H1 (cell line): ENCODE results near the gene DLX4. TPM values are rescaled to one million over a fixed set of nuclear protein-coding genes. Genes with fewer than 3 reads are reported as not detected.
A peak's percentile ranks its signal among the peaks of the same experiment; 100 is the strongest.

Experiments
- CTCF ChIA-PET: fragments of 300-600 bp; sonication (Branson Sonifier 250); formaldehyde crosslinking; loops from one replicate; lab custom pipeline; 2021; ENCODE audit not compliant: partially characterized antibody; lab: Charles Lee
- POLR2A ChIA-PET: fragments of 300-600 bp; sonication (Branson Sonifier 250); formaldehyde crosslinking; loops from one replicate; lab custom pipeline; 2021; ENCODE audit warnings: inconsistent platforms; ENCODE audit not compliant: partially characterized antibody; lab: Charles Lee
- DNase-seq, 2 experiments: peaks; one replicate each; pipeline versions ENCODE4 v3.0.0 to v3.0.0-alpha.2; 2010 to 2022; ENCODE audit warnings: low spot score in 2 of 2, low read depth in 1 of 2, mixed read lengths in 1 of 2
- FAIRE-seq: peaks from 2 replicates; lab custom pipeline; 2011; peaks lifted over from hg19 to GRCh38; lab: Jason Lieb, UNC
- H2AFZ ChIP-seq: 2 replicates; pipeline ENCODE4 v1.8.1; 2012; ENCODE audit warnings: low read length, inconsistent platforms
- H2AK5ac ChIP-seq: 2 replicates; pipeline ENCODE4 v1.6.1; 2013; ENCODE audit warnings: low read depth, low read length
- H2BK120ac ChIP-seq: replicated peaks from 2 replicates; pipeline ENCODE3; 2013; ENCODE audit warnings: low read depth, low read length, inconsistent platforms
- H2BK12ac ChIP-seq: 2 replicates; pipeline ENCODE4 v1.6.1; 2013; ENCODE audit warnings: low read depth, low read length
- H2BK15ac ChIP-seq: 2 replicates; pipeline ENCODE4 v1.6.1; 2013; ENCODE audit warnings: low read length
- H2BK20ac ChIP-seq: 2 replicates; pipeline ENCODE4 v1.6.1; 2013; ENCODE audit warnings: low read length
- H2BK5ac ChIP-seq: 2 replicates; pipeline ENCODE4 v1.6.1; 2013; ENCODE audit warnings: low read depth, low read length
- H3K14ac ChIP-seq: 2 replicates; pipeline ENCODE4 v1.6.1; 2013; ENCODE audit warnings: inconsistent platforms; ENCODE audit not compliant: insufficient read length
- H3K18ac ChIP-seq: 2 replicates; pipeline ENCODE4 v1.6.1; 2013; ENCODE audit warnings: low read length; ENCODE audit errors: extremely low read depth
- H3K23ac ChIP-seq: 2 replicates; pipeline ENCODE4 v1.6.1; 2013; ENCODE audit warnings: inconsistent platforms; ENCODE audit not compliant: insufficient read length
- H3K23me2 ChIP-seq: 2 replicates; pipeline ENCODE4 v1.6.1; 2013; ENCODE audit warnings: low read depth, low read length
- H3K27ac ChIP-seq: 2 replicates; pipeline ENCODE4 v1.6.1; 2011; ENCODE audit warnings: low read depth, low read length, inconsistent platforms
- H3K27me3 ChIP-seq, 4 experiments: replicated peaks in 1 of 4; 1 replicate in 1 of 4; 2 replicates in 3 of 4; pipeline versions ENCODE4 v1.6.1 to v1.8.1; 2011 to 2013; ENCODE audit warnings: low read length in 3 of 4, mild to moderate bottlenecking in 3 of 4, inconsistent platforms in 2 of 4, mixed read lengths in 2 of 4, moderate library complexity in 1 of 4; ENCODE audit not compliant: control insufficient read depth in 3 of 4, insufficient read depth in 3 of 4; ENCODE audit errors: extremely low read depth in 1 of 4
- H3K36me3 ChIP-seq, 4 experiments: 2 replicates each; pipeline versions ENCODE4 v1.6.1 to v1.8.1; 2011 to 2013; ENCODE audit warnings: mild to moderate bottlenecking in 4 of 4, low read length in 3 of 4, moderate library complexity in 2 of 4, control low read depth in 1 of 4, inconsistent platforms in 1 of 4; ENCODE audit not compliant: insufficient read depth in 4 of 4, control insufficient read depth in 2 of 4
- H3K4ac ChIP-seq: replicated peaks from 2 replicates; pipeline ENCODE3; 2013; ENCODE audit warnings: low read length, low read depth, mixed read lengths, inconsistent platforms; ENCODE audit not compliant: insufficient read length
- H3K4me1 ChIP-seq, 4 experiments: replicated peaks in 1 of 4; 1 replicate in 1 of 4; 2 replicates in 3 of 4; pipeline versions ENCODE4 v1.6.1 to v1.8.1; 2011 to 2013; ENCODE audit warnings: low read length in 3 of 4, inconsistent platforms in 2 of 4, mixed read lengths in 1 of 4; ENCODE audit not compliant: insufficient read depth in 4 of 4, control insufficient read depth in 3 of 4
- H3K4me2 ChIP-seq, 2 experiments: 2 replicates each; pipeline versions ENCODE4 v1.6.1 to v1.8.1; 2011 to 2013; ENCODE audit warnings: low read depth in 2 of 2, low read length in 2 of 2, control low read depth in 1 of 2, inconsistent platforms in 1 of 2, mild to moderate bottlenecking in 1 of 2; ENCODE audit not compliant: insufficient read depth in 1 of 2
- H3K4me3 ChIP-seq, 4 experiments: fragments of 200-600, 300-600 bp in 1 of 4; sonication (generic), shearing (Covaris generic), sonication (Bioruptor Twin) in 1 of 4; 2 replicates each; pipeline versions ENCODE4 v1.5.1 to v1.8.1; 2011 to 2016; ENCODE audit warnings: low read length in 4 of 4, low read depth in 3 of 4, control low read depth in 2 of 4, inconsistent platforms in 2 of 4, mild to moderate bottlenecking in 2 of 4, mixed read lengths in 1 of 4, moderate library complexity in 1 of 4; ENCODE audit not compliant: insufficient read depth in 2 of 4; ENCODE audit errors: extremely low read depth in 1 of 4
- H3K56ac ChIP-seq: replicated peaks from 2 replicates; pipeline ENCODE3; 2013; ENCODE audit warnings: low read depth, mild to moderate bottlenecking, mixed read lengths, low read length, inconsistent platforms; ENCODE audit not compliant: insufficient read length
- H3K79me1 ChIP-seq: 2 replicates; pipeline ENCODE4 v1.6.1; 2013; ENCODE audit warnings: low read depth, low read length, control low read depth
- H3K79me2 ChIP-seq, 2 experiments: 2 replicates each; pipeline versions ENCODE4 v1.6.1 to v1.8.1; 2012 to 2013; ENCODE audit warnings: low read length in 2 of 2, mild to moderate bottlenecking in 2 of 2, inconsistent platforms in 1 of 2; ENCODE audit not compliant: insufficient read depth in 2 of 2, control insufficient read depth in 1 of 2
- H3K9ac ChIP-seq, 4 experiments: replicated peaks in 1 of 4; 1 replicate in 1 of 4; 2 replicates in 3 of 4; pipeline versions ENCODE4 v1.6.1 to v1.8.1; 2011 to 2013; ENCODE audit warnings: low read depth in 3 of 4, low read length in 3 of 4, control low read depth in 2 of 4, mild to moderate bottlenecking in 2 of 4, moderate library complexity in 2 of 4, inconsistent platforms in 1 of 4; ENCODE audit errors: extremely low read depth in 1 of 4
- H3K9me3 ChIP-seq, 2 experiments: 2 replicates each; pipeline versions ENCODE4 v1.6.1 to v1.8.1; 2012 to 2013; ENCODE audit warnings: mild to moderate bottlenecking in 2 of 2, moderate library complexity in 2 of 2, control low read depth in 1 of 2, inconsistent platforms in 1 of 2, low read depth in 1 of 2, low read length in 1 of 2, mixed read lengths in 1 of 2; ENCODE audit not compliant: insufficient read depth in 2 of 2
- H4K20me1 ChIP-seq, 2 experiments: replicated peaks in 1 of 2; 2 replicates each; pipeline versions ENCODE3 to v1.8.1; 2011 to 2013; ENCODE audit warnings: inconsistent platforms in 2 of 2, low read length in 2 of 2, mild to moderate bottlenecking in 1 of 2; ENCODE audit not compliant: insufficient read depth in 2 of 2, control insufficient read depth in 1 of 2
- H4K5ac ChIP-seq: 2 replicates; pipeline ENCODE4 v1.6.1; 2013; ENCODE audit warnings: low read length, low read depth, mixed read lengths, inconsistent platforms; ENCODE audit not compliant: insufficient read length
- H4K8ac ChIP-seq: 2 replicates; pipeline ENCODE4 v1.8.0; 2013; ENCODE audit warnings: mild to moderate bottlenecking, moderate library complexity, low read length, inconsistent platforms; ENCODE audit not compliant: insufficient read depth; ENCODE audit errors: extremely low read depth
- H4K91ac ChIP-seq: replicated peaks from 2 replicates; pipeline ENCODE3; 2013; ENCODE audit warnings: low read length, mixed read lengths, inconsistent platforms; ENCODE audit not compliant: insufficient read length
- BCL11A ChIP-seq, 2 experiments: IDR thresholded peaks; one replicate each; pipeline ENCODE4 v1.6.1; 2011; ENCODE audit warnings: low read depth in 2 of 2, low read length in 2 of 2, mild to moderate bottlenecking in 2 of 2
- CHD1 ChIP-seq: IDR thresholded peaks from 2 replicates; pipeline ENCODE4 v1.6.1; 2012; ENCODE audit warnings: low read depth, low read length, improper control_type of control experiment
- HDAC6 ChIP-seq: IDR thresholded peaks from one replicate; pipeline ENCODE4 v1.7.1; 2012; ENCODE audit warnings: low read depth, mild to moderate bottlenecking, inconsistent platforms, low read length, moderate library complexity
- WGBS, 2 experiments: shearing (Covaris generic) in 1 of 2; methylation state at CpG; one replicate each; pipeline versions ENCODE4 v1.1.6 to v1.1.7; 2013 to 2015; ENCODE audit warnings: low lambda C conversion rate in 2 of 2, mixed read lengths in 2 of 2, inconsistent platforms in 1 of 2, low coverage in 1 of 2, missing lambda C conversion rate in 1 of 2; ENCODE audit not compliant: insufficient replicate concordance in 2 of 2, insufficient coverage in 1 of 2, insufficient read length in 1 of 2; ENCODE audit errors: extremely low coverage in 1 of 2, missing lambda C conversion rate in 1 of 2; 5-methylcytosine and 5-hydroxymethylcytosine counted together
- polyA plus RNA-seq, 7 experiments: library from polyadenylated mRNA; depleted of rRNA in 3 of 7; stranded (reverse) in 5 of 7; unstranded in 2 of 7; fragments of >200 nt in 5 of 7; fragments of 200-250 nt in 2 of 7; gene quantifications; 1 replicate in 5 of 7; 2 replicates in 1 of 7; 4 replicates in 1 of 7; pipeline versions ENCODE4 v1.2.1 to v1.2.3, GENCODE V29; 2011 to 2013; ENCODE audit warnings: missing spikeins in 2 of 7, mixed read lengths in 2 of 7
- total RNA-seq: library from RNA; stranded (reverse); fragmentation: NEBNext Ultra II Directional; extraction: Animal tissue kit (Norgen Biotek cat#: 25700); gene quantifications from 2 replicates; pipeline ENCODE4 v1.2.1, GENCODE V29; 2021
- TF ChIP-seq, protein P1 (sequence below): IDR thresholded peaks from 2 replicates; pipeline ENCODE4 v1.6.1; 2012; ENCODE audit warnings: inconsistent platforms

The DLX4 gene
- total and polyA plus RNA-seq, 2 of the 8 experiments (the other 6 are each of a cell fraction or from before 2014, with no cell fraction given): 0.67 to 0.80 TPM

DNA sequence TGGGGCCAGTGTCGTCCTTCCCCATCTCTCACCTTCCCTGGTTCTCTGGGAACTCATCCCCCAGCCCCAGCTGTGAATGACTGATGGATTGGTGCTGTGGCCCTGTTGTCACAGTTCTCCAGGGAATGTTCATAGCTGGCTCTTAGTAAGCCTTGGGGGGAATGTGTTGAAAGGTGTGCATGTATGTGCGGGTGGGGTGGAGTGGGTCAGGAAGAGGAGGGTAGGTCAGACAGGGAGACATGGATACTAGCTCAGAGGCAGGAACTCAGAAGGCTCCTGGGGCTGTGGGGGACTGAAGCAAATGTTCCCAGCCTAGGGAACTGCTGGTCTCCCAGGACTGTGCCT lies 4.3 kb downstream of the DLX4 start:
- DNase-seq (no peak), FAIRE-seq (no peak)
- Histone ChIP-seq H3K79me1 (no peaks in the 10 kb centered on the region), H4K5ac (no peak overlapping the region), H3K9me3 (no peaks in the 10 kb centered on the region; a peak in 1 of 4 replicates), H3K9ac (no peak overlapping the region), H2AFZ (no peak overlapping the region), H2AK5ac (no peak overlapping the region), H3K4ac (no peak overlapping the region), H3K4me3 (peak overlapping the region in 1 of 4 experiments; percentile 46; a peak in 2 of 8 replicates), H3K27ac (no peak overlapping the region), H4K20me1 (peaks cover 17 to 20% of the 10 kb centered on the region in 2 experiments), H3K14ac (no peak overlapping the region), H3K23me2 (peaks cover 14% of the 10 kb centered on the region), H3K4me2 (peak overlapping the region; percentile 60 to 71), H3K27me3 (peaks cover 63 to 89% (median 86%) of the 10 kb centered on the region in 4 experiments), H3K79me2 (no peaks in the 10 kb centered on the region), H4K91ac (no peak overlapping the region), H3K23ac (no peak overlapping the region), H2BK5ac (no peak overlapping the region), H3K18ac (no peak overlapping the region), H2BK120ac (no peak overlapping the region), H3K36me3 (peaks cover 0 to 8% (median 0%) of the 10 kb centered on the region in 4 experiments; a peak in 2 of 8 replicates), H2BK20ac (peak overlapping the region; percentile 48; the same call in 1 of the 2 replicates), H2BK12ac (no peak overlapping the region; the same call in 1 of the 2 replicates), H4K8ac (no peak overlapping the region), H2BK15ac (peak overlapping the region; percentile 95; the same call in 1 of the 2 replicates), H3K4me1 (peaks cover 3 to 43% (median 34%) of the 10 kb centered on the region in 4 experiments), H3K56ac (no peak overlapping the region)
- no peak for TF ChIP-seq HDAC6
- TF ChIP-seq, protein P1, sequence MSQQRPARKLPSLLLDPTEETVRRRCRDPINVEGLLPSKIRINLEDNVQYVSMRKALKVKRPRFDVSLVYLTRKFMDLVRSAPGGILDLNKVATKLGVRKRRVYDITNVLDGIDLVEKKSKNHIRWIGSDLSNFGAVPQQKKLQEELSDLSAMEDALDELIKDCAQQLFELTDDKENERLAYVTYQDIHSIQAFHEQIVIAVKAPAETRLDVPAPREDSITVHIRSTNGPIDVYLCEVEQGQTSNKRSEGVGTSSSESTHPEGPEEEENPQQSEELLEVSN: no peak
- TF ChIP-seq CHD1: no peak
- TF ChIP-seq BCL11A (IDR thresholded peaks at IDR 0.05; ENCODE audit: low read depth in 2 of 2, low read length in 2 of 2): no peak
- ChIA-PET POLR2A (interaction anchor here (0.8 to 2.0 kb wide), 7 partner anchors 8 to 107 kb away, joined by 3 to 18 read pairs (median 3); no protein-coding TSS in a partner anchor), CTCF (interaction anchor here (0.8 to 15.2 kb wide), 19 partner anchors 9 to 112 kb away, joined by 3 to 398 read pairs (median 5); partner anchors contain the start of gene DLX3)
- 4% methylated on average over 2 of the region's 2 CpGs; no CpG with 5 or more reads in 1 of the 2 experiments for WGBS, 2 experiments
